Cardiac ventricle fibroblast (primary cell): Measurements from ENCODE around the gene RNU6-8. TPM values are rescaled to one million over a fixed set of nuclear protein-coding genes. Genes with fewer than 3 reads are reported as not detected.

Experiments used
- total RNA-seq: library from RNA; depleted of rRNA; stranded (reverse); fragments of >200 nt; gene quantifications from 2 replicates; pipeline ENCODE4 v1.2.3, GENCODE V29; 2015

Gene RNU6-8
- total RNA-seq, result not detected in 2 replicates

GRCh38 chr14:32202998-32203882 lies at the start of gene RNU6-8:
RNU6-8 (minus strand) TSS chr14:32203269.

GRCh38 chr14:32201816-32202490 lies 1.1 kb downstream of the RNU6-8 start, which contains the start of gene RNU6-7:
RNU6-7 (plus strand) TSS chr14:32202045.

Other genes starting within 250 kb of the RNU6-8 start
- 35.5 and 46.2 TPM in 2 replicates for gene ARHGAP5, start 126.0 kb downstream of the RNU6-8 start, total RNA-seq
- gene RNU6-7, start 1.2 kb downstream of the RNU6-8 start, total RNA-seq, result not detected in 2 replicates
- gene AKAP6, start 126.0 kb upstream of the RNU6-8 start, total RNA-seq, result 0.05 and 1.00 TPM in 2 replicates